Adrenal gland (tissue), 5 donors: ENCODE measurements around the gene PDZD7.

Experiments
- CTCF ChIP-seq, 6 experiments: fragments of 450-650 bp in 4 of 6; fragments of 200-600 bp in 2 of 6; sonication (generic) in 1 of 6; IDR thresholded peaks; 1 replicate in 5 of 6; 2 replicates in 1 of 6; pipeline versions ENCODE4 v1.5.1 to v1.8.0; 2016 to 2021; ENCODE audit warnings: antibody characterized with exemption in 6 of 6, mild to moderate bottlenecking in 2 of 6, moderate library complexity in 1 of 6
- POLR2A ChIP-seq, 2 donors: fragments of 450-650 bp; IDR thresholded peaks; one replicate each; pipeline ENCODE4 v1.6.1; 2017; ENCODE audit warnings: antibody characterized with exemption in 2 of 2, mild to moderate bottlenecking in 2 of 2, moderate library complexity in 1 of 2
- donor health status: DM: no; HTN: no; CAD: no.

GRCh38 chr10:101047961-101048892, 17.3 kb upstream of the PDZD7 start:
- TF ChIP-seq POLR2A (IDR thresholded peaks at IDR 0.05) (no peak), CTCF (IDR thresholded peaks at IDR 0.05) (no peak)
